ENCODE results near the gene DBN1. TPM values are rescaled to one million over a fixed set of nuclear protein-coding genes. Genes with fewer than 3 reads are reported as not detected.

Gene DBN1
- total RNA-seq, 4 donors from 2014 or later = 10.1 to 201 (median 17.4) TPM

- 91% methylated on average over 2 of the region's 2 CpGs; no CpG with 5 or more reads in 1 of the 2 donors for WGBS, 2 donors (ENCODE audit: low coverage in 1 of 2)
- DNase-seq = no peak
- intact Hi-C loops (cut with DNase I; ENCODE audit: low total_unique reads) (no loop called here), in situ Hi-C loops (cut with MboI; ENCODE audit: low pct_ligation_motif_present in 1 of 4, low pct_unique_long_range_greater_than_20kb in 1 of 4, low sequenced_read_pairs in 3 of 4) (loop anchor here in 1 of 4 donors (25.0 kb wide), 1 partner anchor 156 kb away; the partner anchor contains the start of genes MXD3, PRELID1 and RAB24)
- H3K27ac ChIP-seq = peak overlapping the region in 1 of 4 donors; percentile 21
- TF ChIP-seq POLR2AphosphoS5 (IDR thresholded peaks at IDR 0.05) (no peak), CTCF (IDR thresholded peaks at IDR 0.05) (no peak), POLR2A (IDR thresholded peaks at IDR 0.05) (no peak)
- H3K36me3 ChIP-seq = no peaks in the 10 kb centered on the region
- H3K4me3 ChIP-seq = no peak overlapping the region
- H3K9me3 ChIP-seq = no peaks in the 10 kb centered on the region
- peaks cover 11 to 23% (median 16%) of the 10 kb centered on the region in 4 donors for H3K4me1 ChIP-seq
- peaks cover 10% of the 10 kb centered on the region for H3K27me3 ChIP-seq
Observed at GRCh38 chr5:177468329-177468684, 5.1 kb downstream of the DBN1 start.

GRCh38 chr5:177467436-177467835 is 6.0 kb downstream of the DBN1 start:
- 95% methylated on average over 31 of the region's 31 CpGs; no CpG with 5 or more reads in 1 of the 2 donors for WGBS, 2 donors (ENCODE audit: low coverage in 1 of 2)
- no peaks in the 10 kb centered on the region for H3K36me3 ChIP-seq
- DNase-seq = no peak
- peaks cover 7 to 19% (median 11%) of the 10 kb centered on the region in 4 donors for H3K4me1 ChIP-seq
- no peak overlapping the region for H3K27ac ChIP-seq
- intact Hi-C loops (cut with DNase I; ENCODE audit: low total_unique reads) = no loop called here
- no peak overlapping the region for H3K4me3 ChIP-seq
- TF ChIP-seq POLR2AphosphoS5 (IDR thresholded peaks at IDR 0.05) = no peak
- peaks cover 6% of the 10 kb centered on the region for H3K27me3 ChIP-seq
- no peaks in the 10 kb centered on the region for H3K9me3 ChIP-seq
- in situ Hi-C loops (cut with MboI; ENCODE audit: low pct_ligation_motif_present in 1 of 4, low pct_unique_long_range_greater_than_20kb in 1 of 4, low sequenced_read_pairs in 3 of 4) = loop anchor here in 1 of 4 donors (25.0 kb wide), 1 partner anchor 155 kb away; the partner anchor contains the start of genes MXD3, PRELID1 and RAB24

GRCh38 chr5:177466861-177467260 is 6.6 kb downstream of the DBN1 start:
- TF ChIP-seq POLR2AphosphoS5 (IDR thresholded peaks at IDR 0.05) (no peak), POLR2A (IDR thresholded peaks at IDR 0.05) (no peak), CTCF (IDR thresholded peaks at IDR 0.05) (no peak), EP300 (IDR thresholded peaks at IDR 0.05; ENCODE audit: low read depth) (no peak)

GRCh38 chr5:177465044-177465443 is 8.4 kb downstream of the DBN1 start:
- no peak overlapping the region for H3K27ac ChIP-seq
- H3K4me1 ChIP-seq = peaks cover 0 to 5% (median 0%) of the 10 kb centered on the region in 4 donors
- intact Hi-C loops (cut with DNase I; ENCODE audit: low total_unique reads) = no loop called here
- no peaks in the 10 kb centered on the region for H3K9me3 ChIP-seq
- no peaks in the 10 kb centered on the region for H3K36me3 ChIP-seq
- 86 to 96% methylated on average over 10 to 11 of the region's 11 CpGs for WGBS, 2 donors (ENCODE audit: low coverage in 1 of 2)
- H3K4me3 ChIP-seq = no peak overlapping the region
- DNase-seq = no peak
- in situ Hi-C loops (cut with MboI; ENCODE audit: low pct_ligation_motif_present in 1 of 4, low pct_unique_long_range_greater_than_20kb in 1 of 4, low sequenced_read_pairs in 3 of 4) = loop anchor here in 1 of 4 donors (25.0 kb wide), 1 partner anchor 153 kb away; the partner anchor contains the start of genes MXD3, PRELID1 and RAB24
- no peak for TF ChIP-seq POLR2A (IDR thresholded peaks at IDR 0.05)
- TF ChIP-seq CTCF (IDR thresholded peaks at IDR 0.05) = no peak
- TF ChIP-seq EP300 (IDR thresholded peaks at IDR 0.05; ENCODE audit: low read depth) = no peak
- no peak for TF ChIP-seq POLR2AphosphoS5 (IDR thresholded peaks at IDR 0.05)
- H3K27me3 ChIP-seq = no peaks in the 10 kb centered on the region

More at GRCh38 chr5:177466861-177467260, 6.6 kb downstream of the DBN1 start:
- H3K4me1 ChIP-seq = peaks cover under 1 to 13% (median 6%) of the 10 kb centered on the region in 4 donors
- DNase-seq = no peak
- H3K9me3 ChIP-seq = no peaks in the 10 kb centered on the region
- H3K27ac ChIP-seq = no peak overlapping the region
- in situ Hi-C loops (cut with MboI; ENCODE audit: low pct_ligation_motif_present in 1 of 4, low pct_unique_long_range_greater_than_20kb in 1 of 4, low sequenced_read_pairs in 3 of 4) (loop anchor here in 1 of 4 donors (25.0 kb wide), 1 partner anchor 155 kb away; the partner anchor contains the start of genes MXD3, PRELID1 and RAB24), intact Hi-C loops (cut with DNase I; ENCODE audit: low total_unique reads) (no loop called here)
- H3K27me3 ChIP-seq = peaks cover under 1% of the 10 kb centered on the region
- 89 to 100% methylated on average over 4 to 24 of the region's 25 CpGs for WGBS, 2 donors (ENCODE audit: low coverage in 1 of 2)
- H3K4me3 ChIP-seq = no peak overlapping the region
- H3K36me3 ChIP-seq = no peaks in the 10 kb centered on the region

All from transverse colon (tissue), 4 donors.